Heart right ventricle (tissue), 16 donors: ENCODE results near the gene DNPEP. TPM values are rescaled to one million over a fixed set of nuclear protein-coding genes. Genes with fewer than 3 reads are reported as not detected.

ENCODE experiments used
- ATAC-seq, 8 donors: fragments of 200-7000 bp; cut with Tn5 transposase; one replicate each; pipeline ENCODE4 v1.9.1; 2020; ENCODE audit warnings: mild to moderate bottlenecking in 8 of 8, moderate library complexity in 8 of 8, moderate number of reproducible peaks in 1 of 8
- DNase-seq, 2 donors: peaks; one replicate each; pipeline ENCODE4 v3.0.0-alpha.2; 2020
- H3K27ac ChIP-seq, 10 donors: fragments of 200-600 bp; sonication (generic) in 2 of 10; one replicate each; pipeline versions ENCODE4 v1.5.0 to v1.8.0; 2020 to 2022; ENCODE audit warnings: mild to moderate bottlenecking in 3 of 10
- H3K27me3 ChIP-seq, 7 donors: fragments of 200-600 bp; one replicate each; pipeline ENCODE4 v1.8.0; 2021 to 2022; ENCODE audit warnings: mild to moderate bottlenecking in 2 of 7
- H3K36me3 ChIP-seq, 9 donors: fragments of 200-600 bp; sonication (generic) in 1 of 9; one replicate each; pipeline versions ENCODE4 v1.5.0 to v1.8.0; 2020 to 2022; ENCODE audit warnings: mild to moderate bottlenecking in 2 of 9
- H3K4me1 ChIP-seq, 9 donors: fragments of 200-600 bp; sonication (generic) in 1 of 9; one replicate each; pipeline versions ENCODE4 v1.5.0 to v1.8.0; 2020 to 2022; ENCODE audit warnings: mild to moderate bottlenecking in 4 of 9
- H3K4me3 ChIP-seq, 10 donors: fragments of 200-600 bp; sonication (generic) in 2 of 10; one replicate each; pipeline versions ENCODE4 v1.5.0 to v1.8.0; 2020 to 2022; ENCODE audit warnings: mild to moderate bottlenecking in 7 of 10, moderate library complexity in 2 of 10
- H3K9me3 ChIP-seq, 11 donors: fragments of 200-600 bp in 10 of 11; sonication (generic) in 2 of 11; one replicate each; pipeline versions ENCODE4 v1.5.0 to v1.8.0; 2013 to 2022; ENCODE audit warnings: mild to moderate bottlenecking in 2 of 11, control low read depth in 1 of 11, moderate library complexity in 1 of 11
- CTCF ChIP-seq, 9 donors: fragments of 200-600 bp; sonication (generic) in 2 of 9; IDR thresholded peaks; one replicate each; pipeline versions ENCODE4 v1.5.0 to v1.8.0; 2021 to 2022; ENCODE audit warnings: antibody characterized with exemption in 9 of 9, mild to moderate bottlenecking in 5 of 9, moderate library complexity in 1 of 9
- WGBS, 2 donors: extraction: QIAGEN DNeasy Blood & Tissue Kit; methylation state at CpG; one replicate each; pipeline ENCODE4 v1.1.7; 2013; ENCODE audit warnings: inconsistent platforms in 1 of 2; 5-methylcytosine and 5-hydroxymethylcytosine counted together
- intact Hi-C, 10 donors: fragments of 100-400 bp; cut with DNase I; formaldehyde crosslinking; loops; one replicate each; pipeline versions ENCODE4 v1.11.1 to v1.14.2; 2022
- polyA plus RNA-seq, 2 donors: library from polyadenylated mRNA; stranded (reverse); fragments of 200-250 nt; gene quantifications; one replicate each; pipeline ENCODE4 v1.2.3, GENCODE V29; 2013
- total RNA-seq, 10 donors: library from RNA; stranded (reverse); fragmentation: NEBNext Ultra II Directional in 3 of 10; extraction: Animal tissue kit (Norgen Biotek cat#: 25700) in 3 of 10; gene quantifications; one replicate each; pipeline versions ENCODE4 v1.2.1 to v1.2.4, GENCODE V29; 2021 to 2023
- donor health status: Arrhythmogenic right ventricular cardiomyopathy.
- donor health status: ischemic (EF 13 %, LVEDD 7.1; RV severe dilation, severe dysfunction).
- donor health status: healthy with polysubstance abuse.
- donor health status: DM: no; HTN: yes; CAD: no.
- donor health status: DM: no; HTN: no; CAD: no.
- donor health status: ischemic (EF 25% LVEDD 6.9; RV normal size, moderate dysfunction).
- donor health status: ischemic (EF 25% LVEDD 5.7; RV mildly dilated, moderate dysfunction).
- donor health status: healthy.
- donor health status: DM: yes; HTN: yes; CAD: no.
- donor health status: Ischemic cardiomyopathy.
- donor health status: ischemic (EF 35%, LVEDD 5.7; RV mildly dilated, moderate dysfunction).
- donor health status: nonischemic (EF 11% LVEDD 7.7; RV severe dilation, severe dysfunction).
- donor health status: DM: yes; HTN: yes; CAD: no.
- donor health status: PGD.
- donor health status: ischemic (EF 29% LVEDD 5.4; RV normal size, mild dysfunction).
- donor health status: nonischemic (EF 23%, LVEDD 6.1; RV moderate dilation, normal function).

The DNPEP gene
- total and polyA plus RNA-seq, 12 donors = 56.1 to 110 (median 71.2) TPM

- Histone ChIP-seq H3K27ac (peak overlapping the region; percentile 84 to 99 (median 92)), H3K4me3 (peak overlapping the region; percentile 33 to 59 (median 52)), H3K36me3 (no peaks in the 10 kb centered on the region), H3K4me1 (peaks cover 3 to 52% (median 8%) of the 10 kb centered on the region in 9 donors), H3K27me3 (peaks cover 0 to 60% (median 27%) of the 10 kb centered on the region in 7 donors), H3K9me3 (no peaks in the 10 kb centered on the region)
- DNase-seq (no peak), ATAC-seq (peak in 2 of 8 donors; percentile 18 to 20)
- intact Hi-C loops = loop anchor here in 3 of 10 donors (2.0 kb wide), 3 partner anchors 17 to 33 kb away; no protein-coding TSS in a partner anchor
- TF ChIP-seq CTCF (IDR thresholded peaks at IDR 0.05) = no peak
- WGBS, 2 donors = 61 to 71% methylated on average over 6 of the region's 6 CpGs
These were observed 48.0 kb upstream of the DNPEP start for GRCh38 chr2:219435701-219436100.

- Histone ChIP-seq H3K4me3 (peak within 1 kb of the TSS; percentile 33 to 59 (median 52)), H3K27me3 (peaks cover 0 to 52% (median 27%) of the 10 kb centered on the region in 7 donors), H3K9me3 (no peaks in the 10 kb centered on the region), H3K4me1 (peaks cover 3 to 55% (median 8%) of the 10 kb centered on the region in 9 donors), H3K27ac (peak within 1 kb of the TSS; percentile 84 to 99 (median 92)), H3K36me3 (no peaks in the 10 kb centered on the region)
- intact Hi-C loops = loop anchor here in 4 of 10 donors (1.0 to 2.0 kb wide), 5 partner anchors 18 to 32 kb away; no protein-coding TSS in a partner anchor
- no peak for TF ChIP-seq CTCF (IDR thresholded peaks at IDR 0.05)
- DNase-seq (no peak), ATAC-seq (peak; percentile 11 to 64 (median 40))
- WGBS, 2 donors = 5 to 6% methylated on average over 47 to 77 of the region's 77 CpGs
These were observed 47.2 kb upstream of the DNPEP start, which contains the start of gene SPEG for GRCh38 chr2:219434718-219435525. SPEG (plus strand) TSS chr2:219434843; CDS start chr2:219434978, 135 bp downstream.

- no peak for TF ChIP-seq CTCF (IDR thresholded peaks at IDR 0.05)
- Histone ChIP-seq H3K9me3 (no peaks in the 10 kb centered on the region), H3K4me3 (peak overlapping the region; percentile 33 to 59 (median 52)), H3K4me1 (peaks cover 3 to 54% (median 8%) of the 10 kb centered on the region in 9 donors), H3K27ac (peak overlapping the region; percentile 84 to 99 (median 92)), H3K27me3 (peaks cover 0 to 47% (median 25%) of the 10 kb centered on the region in 7 donors), H3K36me3 (no peaks in the 10 kb centered on the region)
- DNase-seq (no peak), ATAC-seq (no peak)
- 11 to 16% methylated on average over 9 of the region's 9 CpGs for WGBS, 2 donors
- intact Hi-C loops = loop anchor here in 4 of 10 donors (1.0 to 2.0 kb wide), 5 partner anchors 18 to 32 kb away; no protein-coding TSS in a partner anchor
These were observed 46.7 kb upstream of the DNPEP start for GRCh38 chr2:219434468-219434717.

GRCh38 chr2:219433666-219434467, 46.2 kb upstream of the DNPEP start:
- 47 to 59% methylated on average over 16 of the region's 16 CpGs for WGBS, 2 donors
- Histone ChIP-seq H3K27ac (peak overlapping the region; percentile 84 to 99 (median 92)), H3K27me3 (peaks cover 0 to 47% (median 25%) of the 10 kb centered on the region in 7 donors), H3K4me3 (peak overlapping the region in 9 of 10 donors; percentile 33 to 59 (median 53)), H3K4me1 (peaks cover 3 to 52% (median 8%) of the 10 kb centered on the region in 9 donors), H3K36me3 (no peaks in the 10 kb centered on the region), H3K9me3 (no peaks in the 10 kb centered on the region)
- peak in 7 of 9 donors; percentile 15 to 55 (median 45) for TF ChIP-seq CTCF (IDR thresholded peaks at IDR 0.05)
- intact Hi-C loops = loop anchor here in 4 of 10 donors (1.0 to 2.0 kb wide), 5 partner anchors 19 to 31 kb away; no protein-coding TSS in a partner anchor
- peak in 7 of 8 donors; percentile 9 to 48 (median 33) for ATAC-seq
- no peak for DNase-seq
